ENCODE results near the gene ANKHD1. TPM values are rescaled to one million over a fixed set of nuclear protein-coding genes. Genes with fewer than 3 reads are reported as not detected.

The ANKHD1 gene
- total and polyA plus RNA-seq, 9 of the 15 experiments (the other 6 are each of a cell fraction or from before 2014, with no cell fraction given) = 38.9 to 138 (median 78.7) TPM

GRCh38 chr5:140372971-140373487 lies 28.6 kb upstream of the ANKHD1 start (continued):
- TF ChIP-seq MAZ (CRISPR knock-in tag; conservative IDR thresholded peaks at IDR 0.05 in 1 of 2, IDR thresholded peaks at IDR 0.05 in 1 of 2) = peak in 1 of 2 experiments; percentile 53; a peak in 1 of 4 replicates
- TF ChIP-seq CHAMP1 (IDR thresholded peaks at IDR 0.05) = 0 out of 2 replicates have a peak, but pooled peaks have one; percentile 21
- TF ChIP-seq, protein P1, sequence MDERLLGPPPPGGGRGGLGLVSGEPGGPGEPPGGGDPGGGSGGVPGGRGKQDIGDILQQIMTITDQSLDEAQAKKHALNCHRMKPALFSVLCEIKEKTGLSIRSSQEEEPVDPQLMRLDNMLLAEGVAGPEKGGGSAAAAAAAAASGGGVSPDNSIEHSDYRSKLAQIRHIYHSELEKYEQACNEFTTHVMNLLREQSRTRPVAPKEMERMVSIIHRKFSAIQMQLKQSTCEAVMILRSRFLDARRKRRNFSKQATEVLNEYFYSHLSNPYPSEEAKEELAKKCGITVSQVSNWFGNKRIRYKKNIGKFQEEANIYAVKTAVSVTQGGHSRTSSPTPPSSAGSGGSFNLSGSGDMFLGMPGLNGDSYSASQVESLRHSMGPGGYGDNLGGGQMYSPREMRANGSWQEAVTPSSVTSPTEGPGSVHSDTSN (CRISPR knock-in tag; IDR thresholded peaks at IDR 0.05; ENCODE audit: low read depth) = no peak
- TF ChIP-seq, protein P1 (tag; conservative IDR thresholded peaks at IDR 0.05; ENCODE audit: low read depth) = no peak
- TF ChIP-seq RBM22 (IDR thresholded peaks at IDR 0.05; ENCODE audit: low read depth, low read length, poor library complexity, severe bottlenecking) = no peak
- TF ChIP-seq RB1 (IDR thresholded peaks at IDR 0.05; ENCODE audit: low read depth) = 0 out of 2 replicates have a peak, but pooled peaks have one; percentile 32
- no peak for TF ChIP-seq MCM2 (IDR thresholded peaks at IDR 0.05; ENCODE audit: low read depth)
- TF ChIP-seq GABPB1 (CRISPR knock-in tag; IDR thresholded peaks at IDR 0.05) = peak; percentile 30; the same call in 1 of the 2 replicates
- peak; percentile 41; the same call in 1 of the 2 replicates for TF ChIP-seq ESRRA (IDR thresholded peaks at IDR 0.05; ENCODE audit: borderline replicate concordance, low read depth)
- TF ChIP-seq ZNF124 (CRISPR knock-in tag; IDR thresholded peaks at IDR 0.05) = no peak
- TF ChIP-seq TCFL5 (CRISPR knock-in tag; conservative IDR thresholded peaks at IDR 0.05) = no peak
- TF ChIP-seq ZNF445 (CRISPR knock-in tag; IDR thresholded peaks at IDR 0.05; ENCODE audit: low read depth) = no peak
- no peak for TF ChIP-seq XRCC3 (IDR thresholded peaks at IDR 0.05)
- 0 out of 2 replicates have a peak, but pooled peaks have one; percentile 11 for TF ChIP-seq NFIC (IDR thresholded peaks at IDR 0.05)
- no peak for TF ChIP-seq TEAD2 (tag; IDR thresholded peaks at IDR 0.05)
- TF ChIP-seq FOXJ3 (CRISPR knock-in tag; IDR thresholded peaks at IDR 0.05) = no peak
- no peak; a peak in 1 of 4 replicates for TF ChIP-seq HDAC1 (IDR thresholded peaks at IDR 0.05)
- TF ChIP-seq NFATC3 (IDR thresholded peaks at IDR 0.05) = no peak
- TF ChIP-seq ZNF507 (tag; conservative IDR thresholded peaks at IDR 0.05) = no peak
- peak; percentile 53 to 79 for TF ChIP-seq RAD21 (CRISPR knock-in tag; conservative IDR thresholded peaks at IDR 0.05 in 1 of 2, IDR thresholded peaks at IDR 0.05 in 1 of 2)
- no peak for TF ChIP-seq SMARCA4 (IDR thresholded peaks at IDR 0.05)
- no peak for TF ChIP-seq NBN (IDR thresholded peaks at IDR 0.05; ENCODE audit: low read depth)
- TF ChIP-seq SMC3 (conservative IDR thresholded peaks at IDR 0.05; ENCODE audit: insufficient read depth, low read depth, low read length) = peak; percentile 55
- 0 out of 2 replicates have a peak, but pooled peaks have one; percentile 26 for TF ChIP-seq ETV5 (CRISPR knock-in tag; IDR thresholded peaks at IDR 0.05; ENCODE audit: low read depth)
- TF ChIP-seq CTBP1 (IDR thresholded peaks at IDR 0.05; ENCODE audit: borderline replicate concordance) = 0 out of 2 replicates have a peak, but pooled peaks have one; percentile 15
- TF ChIP-seq DIDO1 (tag; IDR thresholded peaks at IDR 0.05; ENCODE audit: low read depth) = no peak
